Mucosa of descending colon (tissue), 3 donors: Measurements from ENCODE around the gene ADAM15. TPM values are rescaled to one million over a fixed set of nuclear protein-coding genes. Genes with fewer than 3 reads are reported as not detected.

Experiments used
- ATAC-seq: fragments of 200-7000 bp; cut with Tn5 transposase; one replicate; pipeline ENCODE4 v1.9.1; 2020; ENCODE audit warnings: mild to moderate bottlenecking, moderate library complexity
- DNase-seq, 3 donors: peaks; one replicate each; pipeline ENCODE4 v3.0.0-alpha.2; 2020
- H3K36me3 ChIP-seq: fragments of 200-600 bp; one replicate; pipeline ENCODE4 v1.8.0; 2021; ENCODE audit warnings: low read depth, mild to moderate bottlenecking
- H3K4me1 ChIP-seq: fragments of 200-600 bp; one replicate; pipeline ENCODE4 v1.8.0; 2021; ENCODE audit warnings: low read depth, mild to moderate bottlenecking
- H3K4me3 ChIP-seq: fragments of 200-600 bp; one replicate; pipeline ENCODE4 v1.8.0; 2021; ENCODE audit warnings: mild to moderate bottlenecking
- H3K9me3 ChIP-seq: fragments of 200-600 bp; one replicate; pipeline ENCODE4 v1.8.0; 2021; ENCODE audit warnings: mild to moderate bottlenecking
- intact Hi-C, 2 donors: fragments of 100-400 bp; cut with DNase I in 1 of 2; cut with micrococcal nuclease in 1 of 2; formaldehyde crosslinking; loops; one replicate each; pipeline versions ENCODE4 v1.11.0 to v1.11.1; 2022; cut with DNase I, micrococcal nuclease
- total RNA-seq, 3 donors: library from RNA; stranded (reverse); fragmentation: NEBNext Ultra II Directional in 2 of 3; extraction: Animal tissue kit (Norgen Biotek cat#: 25700) in 2 of 3; gene quantifications; one replicate each; pipeline versions ENCODE4 v1.2.1 to v1.2.4, GENCODE V29; 2021 to 2023
- TF ChIP-seq, protein P1 (sequence below): fragments of 200-600 bp; IDR thresholded peaks from one replicate; pipeline ENCODE4 v1.8.0; 2022; ENCODE audit warnings: antibody characterized with exemption, mild to moderate bottlenecking
- donor health status: DM: no; HTN: no; CAD: no; lungs with moderate emphysema.
- donor health status: DM: no; HTN: no; CAD: no.
- donor health status: DM: no; HTN: yes; CAD: no.

The ADAM15 gene
- total RNA-seq, 3 donors from 2014 or later: 71.8 to 148 (median 79.7) TPM

DNA sequence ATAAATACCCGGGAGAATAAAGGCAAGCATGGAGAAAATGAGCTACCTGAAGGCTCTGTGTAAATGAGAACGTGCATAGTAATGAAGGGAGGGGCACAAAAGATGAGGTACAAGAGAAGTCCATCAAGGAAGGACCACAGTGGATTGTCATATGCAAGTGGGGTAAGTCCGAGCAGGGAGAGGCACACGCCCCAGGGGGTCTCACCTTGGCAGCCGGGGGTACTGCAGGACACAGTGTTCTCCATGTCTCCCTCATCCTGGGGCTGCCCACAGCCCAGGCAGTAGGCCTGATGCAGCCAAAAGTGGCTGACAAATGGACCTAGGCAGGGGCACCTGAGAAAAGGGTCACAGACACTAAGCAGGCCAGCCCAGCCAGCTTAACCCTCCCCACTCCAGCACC, 27.5 kb upstream of the ADAM15 start:
- Histone ChIP-seq H3K4me3 (no peak overlapping the region), H3K9me3 (no peaks in the 10 kb centered on the region), H3K36me3 (no peaks in the 10 kb centered on the region), H3K4me1 (no peaks in the 10 kb centered on the region)
- intact Hi-C loops: no loop called here
- TF ChIP-seq, protein P1, sequence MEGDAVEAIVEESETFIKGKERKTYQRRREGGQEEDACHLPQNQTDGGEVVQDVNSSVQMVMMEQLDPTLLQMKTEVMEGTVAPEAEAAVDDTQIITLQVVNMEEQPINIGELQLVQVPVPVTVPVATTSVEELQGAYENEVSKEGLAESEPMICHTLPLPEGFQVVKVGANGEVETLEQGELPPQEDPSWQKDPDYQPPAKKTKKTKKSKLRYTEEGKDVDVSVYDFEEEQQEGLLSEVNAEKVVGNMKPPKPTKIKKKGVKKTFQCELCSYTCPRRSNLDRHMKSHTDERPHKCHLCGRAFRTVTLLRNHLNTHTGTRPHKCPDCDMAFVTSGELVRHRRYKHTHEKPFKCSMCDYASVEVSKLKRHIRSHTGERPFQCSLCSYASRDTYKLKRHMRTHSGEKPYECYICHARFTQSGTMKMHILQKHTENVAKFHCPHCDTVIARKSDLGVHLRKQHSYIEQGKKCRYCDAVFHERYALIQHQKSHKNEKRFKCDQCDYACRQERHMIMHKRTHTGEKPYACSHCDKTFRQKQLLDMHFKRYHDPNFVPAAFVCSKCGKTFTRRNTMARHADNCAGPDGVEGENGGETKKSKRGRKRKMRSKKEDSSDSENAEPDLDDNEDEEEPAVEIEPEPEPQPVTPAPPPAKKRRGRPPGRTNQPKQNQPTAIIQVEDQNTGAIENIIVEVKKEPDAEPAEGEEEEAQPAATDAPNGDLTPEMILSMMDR: no peak
- ATAC-seq (no peak), DNase-seq (no peak)

DNA sequence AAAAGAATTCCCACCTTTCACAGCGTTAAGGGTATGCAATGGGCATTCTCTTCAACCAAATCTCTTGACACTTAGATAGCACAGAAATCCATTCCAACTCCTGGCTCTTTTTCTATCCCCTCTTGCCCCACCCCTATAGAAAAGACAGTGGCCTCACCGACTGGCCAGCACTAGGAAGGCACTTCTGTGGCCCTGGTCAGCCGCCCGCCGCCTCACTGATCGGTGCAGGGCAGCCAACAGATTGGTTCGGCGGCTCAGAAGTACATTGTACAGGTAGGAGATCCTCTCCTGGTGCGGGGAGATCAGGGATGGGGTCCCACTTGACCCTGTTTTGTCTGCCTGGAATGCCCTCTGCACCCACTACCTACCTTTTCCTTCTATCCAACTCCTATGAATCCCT, 26.8 kb upstream of the ADAM15 start:
- H3K4me1 ChIP-seq: no peaks in the 10 kb centered on the region
- H3K9me3 ChIP-seq: no peaks in the 10 kb centered on the region
- no peak overlapping the region for H3K4me3 ChIP-seq
- intact Hi-C loops: no loop called here
- no peaks in the 10 kb centered on the region for H3K36me3 ChIP-seq
- DNase-seq: no peak
- no peak for ATAC-seq
- TF ChIP-seq, protein P1: no peak

DNA sequence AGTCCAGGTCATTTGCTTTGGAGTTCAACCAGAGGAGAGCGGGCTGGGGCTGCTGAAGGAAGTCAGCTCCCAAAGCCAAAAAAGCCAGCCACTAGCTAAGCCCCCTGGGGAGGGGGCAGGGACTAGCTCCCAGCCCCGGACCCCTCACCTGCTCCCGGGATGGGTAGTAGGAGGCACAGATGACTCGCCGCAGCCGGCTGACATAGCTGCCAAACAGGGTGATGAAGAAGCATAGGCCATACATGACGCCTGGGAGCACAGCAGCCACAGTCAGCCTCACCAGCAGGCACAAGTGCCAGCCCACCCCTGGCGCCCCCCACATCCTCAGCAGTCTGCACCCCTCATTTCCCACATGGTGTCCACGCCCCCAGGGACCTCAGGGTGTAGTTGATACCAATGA, 25.0 kb upstream of the ADAM15 start:
- intact Hi-C loops: no loop called here
- Histone ChIP-seq H3K9me3 (no peaks in the 10 kb centered on the region), H3K36me3 (no peaks in the 10 kb centered on the region), H3K4me3 (no peak overlapping the region), H3K4me1 (no peaks in the 10 kb centered on the region)
- TF ChIP-seq, protein P1: no peak
- DNase-seq: no peak
- ATAC-seq: no peak

DNA sequence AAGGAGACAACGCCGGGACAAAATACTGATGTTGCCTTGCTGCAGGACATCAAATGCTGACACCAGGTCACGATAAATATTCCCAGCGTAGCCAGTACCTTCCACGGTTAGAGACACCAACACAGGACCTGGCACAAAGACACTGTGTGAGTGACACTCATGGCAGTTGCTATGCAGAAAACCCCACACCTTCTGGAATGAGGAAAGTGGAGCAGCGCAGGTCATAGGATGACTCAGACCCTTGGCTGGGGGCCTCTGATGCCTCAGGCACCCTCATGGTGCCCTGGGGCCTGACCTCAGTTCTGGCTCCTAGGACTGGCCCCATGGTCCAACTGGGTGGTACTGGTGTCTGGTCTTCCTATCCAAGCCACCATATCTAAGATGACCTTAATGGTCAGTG, 24.5 kb upstream of the ADAM15 start:
- H3K9me3 ChIP-seq: no peaks in the 10 kb centered on the region
- intact Hi-C loops: no loop called here
- ATAC-seq: no peak
- H3K36me3 ChIP-seq: no peaks in the 10 kb centered on the region
- TF ChIP-seq, protein P1: no peak
- DNase-seq: no peak
- no peaks in the 10 kb centered on the region for H3K4me1 ChIP-seq
- H3K4me3 ChIP-seq: no peak overlapping the region

DNA sequence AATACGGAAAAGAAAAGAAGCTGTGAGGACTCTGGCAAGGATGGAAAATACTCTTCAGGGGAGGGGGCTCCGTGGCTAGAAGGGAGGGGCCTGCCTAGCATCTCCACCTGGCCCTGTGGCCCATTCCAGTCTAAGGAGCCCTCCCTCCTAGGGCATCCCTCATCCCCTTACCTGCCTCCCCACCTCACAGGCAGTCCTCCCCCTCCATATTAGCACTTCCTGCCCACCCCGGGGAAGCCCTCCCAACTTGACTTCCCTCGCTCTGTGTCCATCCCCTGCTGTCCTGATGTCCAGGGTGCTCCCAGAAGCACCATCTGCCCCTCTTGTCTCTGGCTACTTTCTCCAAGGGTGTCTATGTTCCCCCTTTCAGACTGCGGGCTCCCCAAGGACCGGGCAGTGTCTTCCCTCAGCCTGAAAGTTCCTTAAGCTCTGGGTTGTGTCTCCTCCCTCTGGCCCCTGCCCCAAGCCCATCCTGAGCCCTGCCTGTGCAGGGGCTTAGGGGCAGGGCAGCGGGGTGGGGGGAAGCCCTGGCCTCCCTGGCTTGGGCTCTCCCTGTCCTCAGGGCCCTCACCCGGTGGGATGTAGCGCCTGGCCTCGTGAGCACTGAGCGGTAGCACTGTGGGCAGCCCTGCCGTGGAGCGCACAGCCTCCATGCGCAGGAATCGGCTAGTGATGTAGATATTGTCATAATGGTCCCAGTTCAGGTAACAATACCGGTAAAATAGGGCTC, 21.4 kb upstream of the ADAM15 start:
- intact Hi-C loops: no loop called here
- no peak for ATAC-seq

More for the DNA sequence above, 21.4 kb upstream of the ADAM15 start:
- DNase-seq: no peak
- TF ChIP-seq, protein P1: no peak
- Histone ChIP-seq H3K36me3 (no peaks in the 10 kb centered on the region), H3K9me3 (no peaks in the 10 kb centered on the region), H3K4me3 (no peak overlapping the region), H3K4me1 (no peaks in the 10 kb centered on the region)
